GM06990 (cell line): Measurements from ENCODE around the gene AK5.

Experiments used
- DNase-seq: peaks from one replicate; pipeline ENCODE4 v3.0.0-alpha.2; 2011; ENCODE audit not compliant: insufficient read length; ENCODE audit errors: extremely low read depth
- H3K27me3 ChIP-seq: replicated peaks from 2 replicates; pipeline ENCODE4 v1.6.0; 2011; ENCODE audit warnings: low read length; ENCODE audit not compliant: control insufficient read depth, insufficient read depth
- H3K36me3 ChIP-seq: 2 replicates; pipeline ENCODE4 v1.5.1; 2011; ENCODE audit warnings: low read length; ENCODE audit not compliant: control insufficient read depth, insufficient read depth
- H3K4me3 ChIP-seq: replicated peaks from 2 replicates; pipeline ENCODE4 v1.5.1; 2011; ENCODE audit warnings: low read depth, mild to moderate bottlenecking, control low read depth, low read length
- CTCF ChIP-seq: IDR thresholded peaks from 2 replicates; pipeline ENCODE4 v1.5.1; 2011; ENCODE audit warnings: low read length, control low read depth, mild to moderate bottlenecking, inconsistent platforms; ENCODE audit not compliant: insufficient read depth, poor library complexity, severe bottlenecking

AK5 gene

GRCh38 chr1:77341195-77341594 lies 59.4 kb downstream of the AK5 start:
- DNase-seq = no peak
- no peaks in the 10 kb centered on the region for H3K36me3 ChIP-seq
- H3K4me3 ChIP-seq = no peak overlapping the region
- no peaks in the 10 kb centered on the region for H3K27me3 ChIP-seq
- no peak for TF ChIP-seq CTCF

- no peak for TF ChIP-seq CTCF
- no peak overlapping the region for H3K4me3 ChIP-seq
- DNase-seq = no peak
- H3K27me3 ChIP-seq = no peaks in the 10 kb centered on the region
- H3K36me3 ChIP-seq = no peaks in the 10 kb centered on the region
Observed at GRCh38 chr1:77342745-77343144, 60.9 kb downstream of the AK5 start.

GRCh38 chr1:77347646-77348045 lies 65.8 kb downstream of the AK5 start:
- H3K27me3 ChIP-seq = no peaks in the 10 kb centered on the region
- no peak for DNase-seq
- no peak overlapping the region for H3K4me3 ChIP-seq
- no peaks in the 10 kb centered on the region for H3K36me3 ChIP-seq
- TF ChIP-seq CTCF = no peak

GRCh38 chr1:77348549-77348948 lies 66.7 kb downstream of the AK5 start:
- DNase-seq = no peak
- H3K27me3 ChIP-seq = no peaks in the 10 kb centered on the region
- H3K4me3 ChIP-seq = no peak overlapping the region
- no peak for TF ChIP-seq CTCF
- no peaks in the 10 kb centered on the region for H3K36me3 ChIP-seq

GRCh38 chr1:77349275-77349674 lies 67.5 kb downstream of the AK5 start:
- Histone ChIP-seq H3K36me3 (no peaks in the 10 kb centered on the region), H3K27me3 (no peaks in the 10 kb centered on the region), H3K4me3 (no peak overlapping the region)
- DNase-seq = no peak
- TF ChIP-seq CTCF = no peak

GRCh38 chr1:77350012-77350770 lies 68.4 kb downstream of the AK5 start:
- no peak for DNase-seq
- TF ChIP-seq CTCF = no peak
- H3K4me3 ChIP-seq = no peak overlapping the region

More at GRCh38 chr1:77350012-77350770, 68.4 kb downstream of the AK5 start:
- Histone ChIP-seq H3K36me3 (no peaks in the 10 kb centered on the region), H3K27me3 (no peaks in the 10 kb centered on the region)
